Upper lobe of left lung (tissue), 6 donors: ENCODE data around the gene FYN. TPM values are rescaled to one million over a fixed set of nuclear protein-coding genes. Genes with fewer than 3 reads are reported as not detected.
A peak's percentile ranks its signal among the peaks of the same experiment; 100 is the strongest.

Source experiments
- ATAC-seq, 2 donors: fragments of 200-7000 bp; cut with Tn5 transposase; one replicate each; pipeline ENCODE4 v1.9.1; 2022; ENCODE audit warnings: mild to moderate bottlenecking in 2 of 2, moderate library complexity in 2 of 2; ENCODE audit not compliant: low FRiP score in 2 of 2
- DNase-seq, 2 donors: peaks; one replicate each; pipeline ENCODE4 v3.0.0-alpha.2; 2019 to 2020
- H3K27ac ChIP-seq, 4 donors: fragments of 200-600 bp; sonication (generic); one replicate each; pipeline ENCODE4 v1.5.1; 2016 to 2019
- H3K27me3 ChIP-seq, 4 donors: fragments of 200-600 bp; sonication (generic); one replicate each; pipeline ENCODE4 v1.5.1; 2017 to 2019
- H3K36me3 ChIP-seq, 4 donors: fragments of 200-600 bp; sonication (generic); one replicate each; pipeline ENCODE4 v1.5.1; 2016 to 2019
- H3K4me1 ChIP-seq, 4 donors: fragments of 200-600 bp; sonication (generic); one replicate each; pipeline ENCODE4 v1.5.1; 2018 to 2019
- H3K4me3 ChIP-seq, 4 donors: fragments of 200-600 bp; sonication (generic); one replicate each; pipeline ENCODE4 v1.5.1; 2017 to 2019; ENCODE audit warnings: mild to moderate bottlenecking in 2 of 4, moderate library complexity in 1 of 4
- H3K9me3 ChIP-seq, 4 donors: fragments of 200-600 bp; sonication (generic); one replicate each; pipeline ENCODE4 v1.5.1; 2018 to 2019
- EP300 ChIP-seq, 4 donors: sonication (generic); formaldehyde crosslinking; IDR thresholded peaks; one replicate each; pipeline ENCODE4 v1.5.1; 2017; ENCODE audit warnings: antibody characterized with exemption in 4 of 4, control low read depth in 2 of 4
- POLR2A ChIP-seq, 4 donors: fragments of 450-650 bp; IDR thresholded peaks; one replicate each; pipeline ENCODE4 v1.5.1; 2016 to 2017; ENCODE audit warnings: antibody characterized with exemption in 4 of 4, mild to moderate bottlenecking in 2 of 4
- POLR2AphosphoS5 ChIP-seq, 2 donors: sonication (generic); formaldehyde crosslinking; IDR thresholded peaks; one replicate each; pipeline ENCODE4 v1.5.1; 2017; ENCODE audit warnings: antibody characterized with exemption in 2 of 2
- WGBS, 2 donors: methylation state at CpG; one replicate each; pipeline ENCODE4 v1.1.5; 2017 to 2018; 5-methylcytosine and 5-hydroxymethylcytosine counted together
- total RNA-seq, 6 donors: library from RNA; depleted of rRNA in 4 of 6; stranded (reverse); fragments of >200 nt in 4 of 6; gene quantifications; one replicate each; pipeline versions ENCODE4 v1.1.0 to v1.2.1, GENCODE V29; 2016 to 2021
- TF ChIP-seq, protein P1 (sequence below), 6 experiments: fragments of 450-650 bp in 4 of 6; fragments of 200-600 bp in 2 of 6; sonication (generic) in 2 of 6; IDR thresholded peaks; one replicate each; pipeline ENCODE4 v1.5.1; 2016 to 2019; ENCODE audit warnings: antibody characterized with exemption in 6 of 6
- donor health status: DM: no; HTN: no; CAD: no; lungs with moderate emphysema.
- donor health status: DM: no; HTN: yes; CAD: no; lungs with severe emphysema.

The FYN gene
- total RNA-seq, 6 donors from 2014 or later, result 69.1 to 181 (median 113) TPM

DNA sequence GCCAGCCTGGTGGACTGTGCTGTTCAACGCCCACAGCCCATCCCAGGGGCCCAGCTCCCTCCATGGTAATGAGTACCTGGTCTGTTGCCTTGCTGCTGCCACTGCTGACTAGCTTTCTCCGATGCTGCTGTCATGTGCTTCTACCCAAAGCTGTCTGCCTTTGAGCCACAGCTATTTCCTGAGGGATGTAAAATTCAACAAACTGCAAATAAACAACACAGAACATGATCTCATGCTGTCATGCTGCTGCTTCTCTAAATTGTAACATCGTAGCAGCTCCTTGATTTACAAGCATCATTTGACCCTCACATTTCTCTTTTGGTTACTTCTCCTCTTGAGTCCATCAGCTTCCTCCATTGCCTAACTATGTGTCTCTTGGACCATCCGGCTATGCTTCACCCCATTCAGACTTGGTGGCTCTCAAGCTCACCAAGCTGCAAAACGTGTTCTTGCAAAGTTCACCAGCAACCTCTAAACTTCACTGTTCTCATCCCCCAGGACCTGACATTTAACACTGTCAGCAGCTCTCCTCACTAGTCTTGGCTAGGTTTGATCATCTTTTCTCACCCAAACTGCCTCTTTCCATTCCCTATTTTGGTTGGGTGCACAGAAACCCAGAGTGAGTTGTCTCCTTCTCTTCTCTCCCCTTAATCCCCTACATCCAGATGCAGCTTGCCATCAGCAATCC is 54.6 kb downstream of the FYN start:
- ATAC-seq, result no peak
- TF ChIP-seq, protein P1, sequence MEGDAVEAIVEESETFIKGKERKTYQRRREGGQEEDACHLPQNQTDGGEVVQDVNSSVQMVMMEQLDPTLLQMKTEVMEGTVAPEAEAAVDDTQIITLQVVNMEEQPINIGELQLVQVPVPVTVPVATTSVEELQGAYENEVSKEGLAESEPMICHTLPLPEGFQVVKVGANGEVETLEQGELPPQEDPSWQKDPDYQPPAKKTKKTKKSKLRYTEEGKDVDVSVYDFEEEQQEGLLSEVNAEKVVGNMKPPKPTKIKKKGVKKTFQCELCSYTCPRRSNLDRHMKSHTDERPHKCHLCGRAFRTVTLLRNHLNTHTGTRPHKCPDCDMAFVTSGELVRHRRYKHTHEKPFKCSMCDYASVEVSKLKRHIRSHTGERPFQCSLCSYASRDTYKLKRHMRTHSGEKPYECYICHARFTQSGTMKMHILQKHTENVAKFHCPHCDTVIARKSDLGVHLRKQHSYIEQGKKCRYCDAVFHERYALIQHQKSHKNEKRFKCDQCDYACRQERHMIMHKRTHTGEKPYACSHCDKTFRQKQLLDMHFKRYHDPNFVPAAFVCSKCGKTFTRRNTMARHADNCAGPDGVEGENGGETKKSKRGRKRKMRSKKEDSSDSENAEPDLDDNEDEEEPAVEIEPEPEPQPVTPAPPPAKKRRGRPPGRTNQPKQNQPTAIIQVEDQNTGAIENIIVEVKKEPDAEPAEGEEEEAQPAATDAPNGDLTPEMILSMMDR (IDR thresholded peaks at IDR 0.05), result no peak
- TF ChIP-seq EP300 (IDR thresholded peaks at IDR 0.05), result no peak
- TF ChIP-seq POLR2AphosphoS5 (IDR thresholded peaks at IDR 0.05), result no peak
- TF ChIP-seq POLR2A (IDR thresholded peaks at IDR 0.05), result no peak
- no peaks in the 10 kb centered on the region for H3K36me3 ChIP-seq
- H3K27ac ChIP-seq, result peak overlapping the region in 3 of 4 donors; percentile 1 to 49 (median 43)
- no peaks in the 10 kb centered on the region for H3K27me3 ChIP-seq
- H3K4me1 ChIP-seq, result peaks cover 24 to 32% (median 28%) of the 10 kb centered on the region in 4 donors
- no peak overlapping the region for H3K4me3 ChIP-seq
- H3K9me3 ChIP-seq, result no peaks in the 10 kb centered on the region
- 50 to 53% methylated on average over 4 to 5 of the region's 5 CpGs for WGBS, 2 donors
- DNase-seq, result no peak

DNA sequence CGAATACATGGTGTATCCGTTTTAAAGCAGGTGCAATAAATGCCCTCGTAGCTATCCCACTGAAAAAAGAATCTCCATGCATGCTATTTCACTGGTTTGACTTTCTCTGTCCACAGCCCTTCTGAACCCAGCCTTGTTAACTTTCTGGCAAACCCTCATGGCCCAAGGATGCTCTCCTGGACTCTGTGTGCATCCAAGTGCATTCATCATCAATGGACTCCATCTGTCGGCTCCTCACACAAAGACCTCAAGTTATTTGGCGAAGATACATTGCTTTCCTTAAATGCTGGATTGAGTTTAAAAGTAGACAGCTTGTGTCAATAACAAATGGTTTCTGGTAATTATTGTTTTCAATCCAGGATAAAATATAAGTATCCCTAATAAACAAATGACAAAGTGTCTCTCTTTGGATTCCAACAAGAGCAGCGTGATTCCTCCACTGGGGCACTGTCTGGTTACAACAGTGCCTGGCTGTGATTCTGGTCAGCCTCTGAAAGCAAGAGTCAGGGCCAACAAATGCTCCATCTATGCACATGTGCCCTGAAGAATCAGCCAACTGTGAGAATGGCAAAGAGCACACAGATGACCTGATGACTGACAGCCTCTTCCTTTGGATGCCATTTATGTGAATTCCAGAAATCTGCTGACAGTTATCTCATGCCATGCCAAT is 55.7 kb downstream of the FYN start:
- Histone ChIP-seq H3K4me3 (no peak overlapping the region), H3K36me3 (peaks cover 0 to 3% (median 0%) of the 10 kb centered on the region in 4 donors), H3K4me1 (peaks cover 17 to 26% (median 19%) of the 10 kb centered on the region in 4 donors), H3K9me3 (no peaks in the 10 kb centered on the region), H3K27ac (no peak overlapping the region), H3K27me3 (no peaks in the 10 kb centered on the region)
- DNase-seq, result no peak
- WGBS, 2 donors, result 83 to 88% methylated on average over 6 of the region's 6 CpGs
- peak in 1 of 2 donors; percentile 36 for ATAC-seq
- TF ChIP-seq, protein P1 (IDR thresholded peaks at IDR 0.05), result no peak
- TF ChIP-seq EP300 (IDR thresholded peaks at IDR 0.05), result no peak
- no peak for TF ChIP-seq POLR2AphosphoS5 (IDR thresholded peaks at IDR 0.05)
- TF ChIP-seq POLR2A (IDR thresholded peaks at IDR 0.05), result no peak

DNA sequence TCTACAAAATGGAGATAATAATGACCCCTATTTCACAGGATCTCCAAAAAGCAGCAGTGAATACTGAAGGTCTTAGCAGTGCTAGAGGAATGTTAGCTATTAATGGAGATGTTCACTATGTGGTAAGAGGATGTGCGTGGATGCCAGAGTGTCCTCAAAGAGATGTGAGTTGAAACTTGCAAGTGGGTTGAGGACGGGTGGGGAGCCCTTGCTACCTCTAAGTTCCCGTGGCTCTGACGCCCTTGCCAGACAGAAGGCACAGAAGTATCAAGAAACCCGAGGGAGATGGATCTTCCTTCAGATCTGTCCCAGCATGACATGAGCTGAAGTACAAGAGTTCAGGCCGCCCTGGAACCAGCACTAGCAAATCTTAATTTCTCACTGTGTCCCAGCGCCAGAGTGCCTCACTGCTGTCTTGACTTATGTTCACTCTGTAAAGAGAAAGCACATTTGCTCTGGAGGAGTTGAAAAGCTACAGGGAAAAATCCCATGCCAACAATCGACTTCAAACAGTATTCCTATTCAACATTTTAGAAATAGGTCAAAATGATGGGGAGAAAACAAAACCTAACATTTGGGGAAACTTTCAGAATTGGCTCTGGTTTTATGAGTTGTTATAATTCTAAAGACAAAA is 59.5 kb downstream of the FYN start:
- 83 to 90% methylated on average over 8 of the region's 8 CpGs for WGBS, 2 donors

DNA sequence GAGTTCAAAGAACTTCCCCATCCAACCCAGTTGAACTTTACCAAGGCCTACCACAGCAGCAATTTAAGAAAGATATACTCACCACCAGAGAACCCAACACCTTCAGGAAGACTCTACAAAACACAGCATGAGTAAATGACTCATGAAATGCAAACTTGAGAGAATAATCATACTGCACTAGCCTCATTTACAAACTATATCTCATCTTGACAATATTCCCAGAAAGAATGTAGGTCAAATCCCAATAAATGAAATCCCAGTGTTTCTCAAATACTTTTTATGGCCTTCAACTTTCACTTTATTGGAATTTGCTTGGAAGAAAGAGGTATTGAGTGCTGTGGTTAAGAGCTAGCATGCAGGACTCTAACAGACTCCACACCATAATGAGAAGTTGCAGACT is 60.0 kb downstream of the FYN start:
- no peaks in the 10 kb centered on the region for H3K9me3 ChIP-seq
- peaks cover 7 to 23% (median 14%) of the 10 kb centered on the region in 4 donors for H3K4me1 ChIP-seq
- DNase-seq (no peak), ATAC-seq (no peak)
- no peak overlapping the region for H3K4me3 ChIP-seq
- H3K36me3 ChIP-seq, result peaks cover 0 to 3% (median 0%) of the 10 kb centered on the region in 4 donors
- no peak for TF ChIP-seq EP300 (IDR thresholded peaks at IDR 0.05)
- TF ChIP-seq, protein P1 (IDR thresholded peaks at IDR 0.05), result no peak
- no peak for TF ChIP-seq POLR2A (IDR thresholded peaks at IDR 0.05)
- TF ChIP-seq POLR2AphosphoS5 (IDR thresholded peaks at IDR 0.05), result no peak
- no peaks in the 10 kb centered on the region for H3K27me3 ChIP-seq
- H3K27ac ChIP-seq, result no peak overlapping the region

More for the DNA sequence above, 59.5 kb downstream of the FYN start:
- no peaks in the 10 kb centered on the region for H3K9me3 ChIP-seq
- TF ChIP-seq POLR2AphosphoS5 (IDR thresholded peaks at IDR 0.05) (no peak), EP300 (IDR thresholded peaks at IDR 0.05) (no peak), POLR2A (IDR thresholded peaks at IDR 0.05) (no peak)
- TF ChIP-seq, protein P1 (IDR thresholded peaks at IDR 0.05), result no peak
- H3K27ac ChIP-seq, result no peak overlapping the region
- DNase-seq (no peak), ATAC-seq (peak in 1 of 2 donors; percentile 36)
- H3K4me1 ChIP-seq, result peaks cover 12 to 29% (median 19%) of the 10 kb centered on the region in 4 donors
- peaks cover 0 to 3% (median 0%) of the 10 kb centered on the region in 4 donors for H3K36me3 ChIP-seq
- no peak overlapping the region for H3K4me3 ChIP-seq
- H3K27me3 ChIP-seq, result no peaks in the 10 kb centered on the region
